Natural killer cell (primary cell): ENCODE data around the gene THY1. TPM values are rescaled to one million over a fixed set of nuclear protein-coding genes. Genes with fewer than 3 reads are reported as not detected.
"Not testable (repeated sequence)": the region's sequence is repeated elsewhere in the genome, so short reads cannot be mapped to it uniquely, and the experiment has no call there.

Source experiments
- ATAC-seq, 3 donors: fragments of 150-1000 bp in 2 of 3; fragments of 200-7000 bp in 1 of 3; cut with Tn5 transposase; 1 replicate in 1 of 3; 2 replicates in 2 of 3; pipeline ENCODE4 v1.10.0; 2021; ENCODE audit warnings: mild to moderate bottlenecking in 2 of 3, moderate library complexity in 2 of 3
- DNase-seq, 2 donors: peaks; one replicate each; pipeline versions ENCODE4 v3.0.0 to v3.0.0-alpha.2; 2013 to 2021; ENCODE audit warnings: mixed read lengths in 1 of 2
- H3K27ac ChIP-seq: one replicate; pipeline ENCODE4 v1.5.1; 2013; ENCODE audit warnings: mild to moderate bottlenecking, low read length
- H3K27me3 ChIP-seq: one replicate; pipeline ENCODE4 v1.6.1; 2013; ENCODE audit warnings: low read length; ENCODE audit not compliant: control insufficient read depth, insufficient read depth
- H3K36me3 ChIP-seq: one replicate; pipeline ENCODE4 v1.6.1; 2013; ENCODE audit warnings: low read length; ENCODE audit not compliant: control insufficient read depth, insufficient read depth
- H3K4me1 ChIP-seq: one replicate; pipeline ENCODE4 v1.6.1; 2013; ENCODE audit warnings: low read length; ENCODE audit not compliant: control insufficient read depth, insufficient read depth
- H3K4me3 ChIP-seq: one replicate; pipeline ENCODE4 v1.5.1; 2013; ENCODE audit warnings: low read length
- H3K9me3 ChIP-seq: one replicate; pipeline ENCODE4 v1.6.1; 2013; ENCODE audit warnings: low read length; ENCODE audit not compliant: control insufficient read depth, insufficient read depth
- H3K27ac Mint-ChIP-seq, 2 donors: one replicate each; pipeline ENCODE4 v1.8.0; 2022; ENCODE audit warnings: mild to moderate bottlenecking in 2 of 2, mixed read lengths in 2 of 2, moderate library complexity in 1 of 2
- H3K27me3 Mint-ChIP-seq, 2 donors: one replicate each; pipeline ENCODE4 v1.8.0; 2022; ENCODE audit warnings: low read depth in 2 of 2, mixed read lengths in 2 of 2
- H3K36me3 Mint-ChIP-seq: one replicate; pipeline ENCODE4 v1.8.0; 2022; ENCODE audit warnings: mixed read lengths
- H3K4me1 Mint-ChIP-seq, 2 donors: one replicate each; pipeline ENCODE4 v1.8.0; 2022; ENCODE audit warnings: mixed read lengths in 2 of 2
- H3K4me3 Mint-ChIP-seq: one replicate; pipeline ENCODE4 v1.8.0; 2022; ENCODE audit warnings: mild to moderate bottlenecking, moderate library complexity, mixed read lengths
- H3K9me3 Mint-ChIP-seq, 2 donors: one replicate each; pipeline ENCODE4 v1.8.0; 2022; ENCODE audit warnings: mixed read lengths in 2 of 2
- WGBS: methylation state at CpG from one replicate; pipeline ENCODE4 v1.1.7; 2013; ENCODE audit warnings: missing lambda C conversion rate; ENCODE audit not compliant: insufficient coverage; 5-methylcytosine and 5-hydroxymethylcytosine counted together
- intact Hi-C: fragments of 100-400 bp; cut with micrococcal nuclease; formaldehyde crosslinking; loops from one replicate; pipeline ENCODE4 v1.14.2; 2022
- total RNA-seq, 4 donors: library from RNA; stranded (reverse); fragments of 120-200 nt in 1 of 4; gene quantifications; one replicate each; pipeline versions ENCODE4 v1.2.3 to v1.2.4, GENCODE V29; 2013 to 2022
- TF ChIP-seq, protein P1 (sequence below): fragments of 200-600 bp; IDR thresholded peaks from one replicate; pipeline ENCODE4 v1.8.0; 2022; ENCODE audit warnings: antibody characterized with exemption

The THY1 gene
- total RNA-seq, 3 donors from 2014 or later (not counting 1 experiment from before 2014, with no cell fraction given): not detected

- Mint-ChIP-seq H3K9me3 (no peaks in the 10 kb centered on the region), H3K4me1 (peaks cover 7 to 10% of the 10 kb centered on the region in 2 donors), H3K4me3 (no peak overlapping the region), H3K36me3 (no peaks in the 10 kb centered on the region), H3K27ac (no peak overlapping the region), H3K27me3 (peaks cover 53 to 80% of the 10 kb centered on the region in 2 donors)
- TF ChIP-seq, protein P1, sequence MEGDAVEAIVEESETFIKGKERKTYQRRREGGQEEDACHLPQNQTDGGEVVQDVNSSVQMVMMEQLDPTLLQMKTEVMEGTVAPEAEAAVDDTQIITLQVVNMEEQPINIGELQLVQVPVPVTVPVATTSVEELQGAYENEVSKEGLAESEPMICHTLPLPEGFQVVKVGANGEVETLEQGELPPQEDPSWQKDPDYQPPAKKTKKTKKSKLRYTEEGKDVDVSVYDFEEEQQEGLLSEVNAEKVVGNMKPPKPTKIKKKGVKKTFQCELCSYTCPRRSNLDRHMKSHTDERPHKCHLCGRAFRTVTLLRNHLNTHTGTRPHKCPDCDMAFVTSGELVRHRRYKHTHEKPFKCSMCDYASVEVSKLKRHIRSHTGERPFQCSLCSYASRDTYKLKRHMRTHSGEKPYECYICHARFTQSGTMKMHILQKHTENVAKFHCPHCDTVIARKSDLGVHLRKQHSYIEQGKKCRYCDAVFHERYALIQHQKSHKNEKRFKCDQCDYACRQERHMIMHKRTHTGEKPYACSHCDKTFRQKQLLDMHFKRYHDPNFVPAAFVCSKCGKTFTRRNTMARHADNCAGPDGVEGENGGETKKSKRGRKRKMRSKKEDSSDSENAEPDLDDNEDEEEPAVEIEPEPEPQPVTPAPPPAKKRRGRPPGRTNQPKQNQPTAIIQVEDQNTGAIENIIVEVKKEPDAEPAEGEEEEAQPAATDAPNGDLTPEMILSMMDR: no peak
- Histone ChIP-seq H3K4me3 (no peak overlapping the region), H3K4me1 (peaks cover 9% of the 10 kb centered on the region), H3K9me3 (no peaks in the 10 kb centered on the region), H3K27ac (no peak overlapping the region), H3K27me3 (peaks cover 10% of the 10 kb centered on the region), H3K36me3 (no peaks in the 10 kb centered on the region)
- WGBS: 94% methylated on average over 4 of the region's 4 CpGs
- DNase-seq (no peak), ATAC-seq (no peak)
- intact Hi-C loops: no loop called here
These were observed 22.9 kb upstream of the THY1 start for GRCh38 chr11:119445850-119446249.

DNA sequence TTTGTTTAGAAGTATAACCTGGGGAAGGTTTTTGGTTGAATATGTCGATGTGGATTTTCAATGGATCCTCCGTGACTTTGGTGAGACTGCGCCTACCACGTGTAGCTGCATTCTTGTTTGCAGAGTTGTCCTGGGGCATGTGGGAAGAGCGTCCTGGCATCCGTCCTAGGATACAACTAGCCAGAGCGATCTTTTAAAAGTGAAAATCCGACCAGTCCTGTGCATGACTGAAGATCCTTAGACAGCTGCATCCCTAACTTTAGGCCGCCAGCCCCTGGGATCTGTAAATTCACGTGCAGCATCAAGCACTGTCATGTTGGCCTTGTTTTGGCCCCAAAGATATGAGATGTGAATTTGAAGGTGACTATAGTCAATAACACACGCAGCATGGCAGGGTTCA, 22.4 kb upstream of the THY1 start:
- no peak overlapping the region for H3K27ac Mint-ChIP-seq
- DNase-seq: no peak
- intact Hi-C loops: no loop called here
- peaks cover 50 to 75% of the 10 kb centered on the region in 2 donors for H3K27me3 Mint-ChIP-seq
- TF ChIP-seq, protein P1: no peak
- no peaks in the 10 kb centered on the region for H3K9me3 ChIP-seq
- no peaks in the 10 kb centered on the region for H3K36me3 Mint-ChIP-seq
- H3K4me1 ChIP-seq: peaks cover 12% of the 10 kb centered on the region
- peaks cover 12 to 14% of the 10 kb centered on the region in 2 donors for H3K4me1 Mint-ChIP-seq
- WGBS: 94% methylated on average over 11 of the region's 11 CpGs
- H3K27ac ChIP-seq: no peak overlapping the region
- H3K9me3 Mint-ChIP-seq: no peaks in the 10 kb centered on the region
- H3K4me3 ChIP-seq: no peak overlapping the region
- peaks cover 10% of the 10 kb centered on the region for H3K27me3 ChIP-seq
- no peaks in the 10 kb centered on the region for H3K36me3 ChIP-seq
- no peak overlapping the region for H3K4me3 Mint-ChIP-seq
- ATAC-seq: no peak

DNA sequence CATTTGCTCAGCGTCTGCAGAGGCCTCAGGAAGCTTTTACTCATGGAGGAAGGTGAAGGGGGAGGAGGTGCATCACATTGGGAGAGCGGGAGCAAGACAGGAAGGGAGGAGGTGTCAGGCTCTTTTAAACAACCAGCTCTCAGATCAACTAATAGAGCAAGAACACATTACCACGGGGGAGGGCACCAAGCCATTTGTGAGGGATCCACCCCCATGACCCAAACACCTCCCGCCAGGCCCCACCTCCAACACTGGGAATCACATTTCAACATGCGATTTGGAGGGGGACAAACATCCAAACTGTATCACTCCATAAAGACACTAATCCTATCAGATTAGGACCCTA, 18.9 kb upstream of the THY1 start:
- no peak overlapping the region for H3K4me3 ChIP-seq
- H3K27me3 Mint-ChIP-seq: peaks cover 38 to 53% of the 10 kb centered on the region in 2 donors
- no peaks in the 10 kb centered on the region for H3K36me3 ChIP-seq
- 92% methylated on average over 4 of the region's 5 CpGs for WGBS
- H3K27ac Mint-ChIP-seq: no peak overlapping the region
- H3K4me3 Mint-ChIP-seq: no peak overlapping the region
- H3K9me3 ChIP-seq: no peaks in the 10 kb centered on the region
- no peak overlapping the region for H3K27ac ChIP-seq
- H3K9me3 Mint-ChIP-seq: peaks cover 0 to 2% of the 10 kb centered on the region in 2 donors
- H3K36me3 Mint-ChIP-seq: no peaks in the 10 kb centered on the region
- ATAC-seq (no peak), DNase-seq (no peak)
- peaks cover 13% of the 10 kb centered on the region for H3K4me1 ChIP-seq
- H3K27me3 ChIP-seq: peaks cover 13% of the 10 kb centered on the region
- TF ChIP-seq, protein P1: no peak
- peaks cover 12 to 16% of the 10 kb centered on the region in 2 donors for H3K4me1 Mint-ChIP-seq
- intact Hi-C loops: no loop called here

DNA sequence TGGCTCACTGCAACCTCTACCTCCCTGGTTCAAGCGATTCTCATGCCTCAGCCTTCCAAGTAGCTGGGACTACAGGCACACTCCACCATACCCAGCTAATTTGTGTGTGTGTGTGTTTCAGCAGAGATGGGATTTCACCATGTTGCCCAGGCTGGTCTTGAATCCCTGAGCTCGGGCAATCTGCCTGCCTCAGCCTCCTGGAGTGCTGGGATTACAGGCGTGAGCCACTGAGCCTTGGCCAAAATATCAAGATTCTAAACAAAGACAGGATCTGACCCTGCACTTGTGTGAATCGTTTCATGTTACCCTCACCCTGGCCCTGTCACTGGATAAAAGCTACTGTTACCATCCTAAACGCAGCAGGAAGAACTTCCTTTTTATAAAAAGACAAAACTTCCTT, 15.6 kb upstream of the THY1 start:
- Histone ChIP-seq H3K36me3 (no peaks in the 10 kb centered on the region), H3K27ac (no peak overlapping the region), H3K27me3 (peaks cover 6% of the 10 kb centered on the region), H3K4me3 (no peak overlapping the region), H3K4me1 (peaks cover 13% of the 10 kb centered on the region), H3K9me3 (no peaks in the 10 kb centered on the region)
- no peaks in the 10 kb centered on the region for H3K36me3 Mint-ChIP-seq
- H3K9me3 Mint-ChIP-seq: peaks cover 0 to 2% of the 10 kb centered on the region in 2 donors
- TF ChIP-seq, protein P1: no peak
- intact Hi-C loops: no loop called here
- H3K4me1 Mint-ChIP-seq: peaks cover 12 to 16% of the 10 kb centered on the region in 2 donors
- peaks cover 26 to 49% of the 10 kb centered on the region in 2 donors for H3K27me3 Mint-ChIP-seq
- ATAC-seq: no peak
- no peak overlapping the region for H3K4me3 Mint-ChIP-seq
- WGBS: 50% methylated on average over 4 of the region's 5 CpGs
- H3K27ac Mint-ChIP-seq: no peak overlapping the region
- DNase-seq: no peak

DNA sequence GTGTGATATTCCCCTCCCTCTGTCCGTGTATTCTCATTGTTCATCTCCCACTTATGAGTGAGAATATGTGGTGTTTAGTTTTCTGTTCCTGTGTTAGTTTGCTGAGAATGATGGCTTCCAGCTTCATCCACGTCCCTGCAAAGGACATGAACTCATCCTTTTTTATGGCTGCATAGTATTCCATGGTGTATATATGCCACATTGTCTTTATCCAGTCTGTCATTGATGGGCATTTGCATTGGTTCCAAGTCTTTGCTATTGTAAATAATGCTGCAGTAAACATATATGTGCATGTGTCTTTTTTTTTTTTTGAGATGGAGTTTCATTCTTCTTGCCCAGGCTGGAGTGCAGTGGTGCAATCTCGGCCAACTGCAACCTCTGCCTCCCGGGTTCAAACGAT, 14.5 kb upstream of the THY1 start:
- H3K4me3 ChIP-seq, H3K9me3 ChIP-seq, intact Hi-C loops, H3K4me3 Mint-ChIP-seq, H3K9me3 Mint-ChIP-seq, H3K36me3 Mint-ChIP-seq, H3K27ac Mint-ChIP-seq, H3K27me3 ChIP-seq, DNase-seq, H3K36me3 ChIP-seq, H3K27ac ChIP-seq, ATAC-seq: not testable (repeated sequence)
- peaks cover 13% of the 10 kb centered on the region for H3K4me1 ChIP-seq
- H3K4me1 Mint-ChIP-seq: peaks cover 12 to 16% of the 10 kb centered on the region in 2 donors
- WGBS: 95% methylated on average over 3 of the region's 5 CpGs
- peaks cover 26 to 45% of the 10 kb centered on the region in 2 donors for H3K27me3 Mint-ChIP-seq
